Activated CD4-positive, alpha-beta T cell treated with anti-CD3 and anti-CD28 coated beads for 1 hour (primary cell): Measurements from ENCODE around the gene SDHAF2.
"Not testable (repeated sequence)": the region's sequence is repeated elsewhere in the genome, so short reads cannot be mapped to it uniquely, and the experiment has no call there.

ENCODE experiments used
- DNase-seq: peaks from one replicate; pipeline ENCODE4 v3.0.0-alpha.2; 2020

SDHAF2 gene

GRCh38 chr11:61479360-61480058 lies 49.6 kb downstream of the SDHAF2 start:
- DNase-seq, result not testable (repeated sequence)

- DNase-seq, result no peak
Observed at GRCh38 chr11:61480261-61480993, 50.5 kb downstream of the SDHAF2 start.

GRCh38 chr11:61480994-61481335 lies 51.0 kb downstream of the SDHAF2 start:
- no peak for DNase-seq

GRCh38 chr11:61481806-61482205 lies 51.9 kb downstream of the SDHAF2 start:
- DNase-seq, result no peak

- DNase-seq, result no peak
Observed at GRCh38 chr11:61482513-61482912, 52.6 kb downstream of the SDHAF2 start.

GRCh38 chr11:61484541-61484940 lies 54.6 kb downstream of the SDHAF2 start:
- no peak for DNase-seq

GRCh38 chr11:61485080-61485479 lies 55.2 kb downstream of the SDHAF2 start:
- no peak for DNase-seq

GRCh38 chr11:61486011-61486620 lies 56.2 kb downstream of the SDHAF2 start:
- no peak for DNase-seq

GRCh38 chr11:61486779-61487178 lies 56.9 kb downstream of the SDHAF2 start:
- DNase-seq, result no peak

- DNase-seq, result no peak
Observed at GRCh38 chr11:61487342-61488025, 57.6 kb downstream of the SDHAF2 start.

GRCh38 chr11:61488651-61489291 lies 58.8 kb downstream of the SDHAF2 start:
- no peak for DNase-seq

GRCh38 chr11:61489833-61490721 lies 60.2 kb downstream of the SDHAF2 start:
- DNase-seq, result no peak

- DNase-seq, result no peak
Observed at GRCh38 chr11:61491736-61492395, 61.9 kb downstream of the SDHAF2 start.

GRCh38 chr11:61494381-61494961 lies 64.5 kb downstream of the SDHAF2 start:
- no peak for DNase-seq

- DNase-seq, result no peak
Observed at GRCh38 chr11:61495801-61496601, 66.1 kb downstream of the SDHAF2 start.
